Epithelial cell of proximal tubule (primary cell): ENCODE results near the gene RALGPS1. TPM values are rescaled to one million over a fixed set of nuclear protein-coding genes. Genes with fewer than 3 reads are reported as not detected.

ENCODE experiments used
- DNase-seq: peaks from one replicate; pipeline ENCODE4 v3.0.0-alpha.2; 2011; ENCODE audit warnings: low read depth
- H3K4me3 ChIP-seq: 2 replicates; pipeline ENCODE4 v1.5.1; 2011; ENCODE audit warnings: low read depth, mild to moderate bottlenecking, low read length
- total RNA-seq: library from RNA; depleted of rRNA; stranded (reverse); fragments of >200 nt; gene quantifications from 2 replicates; pipeline ENCODE4 v1.2.3, GENCODE V29; 2015
- TF ChIP-seq, protein P1 (sequence below): conservative IDR thresholded peaks from 2 replicates; pipeline ENCODE4 v1.5.1; 2012; ENCODE audit warnings: low read depth, mild to moderate bottlenecking, low read length

Gene RALGPS1
- total RNA-seq, 1 donor from 2014 or later, result 4.0 TPM

DNA sequence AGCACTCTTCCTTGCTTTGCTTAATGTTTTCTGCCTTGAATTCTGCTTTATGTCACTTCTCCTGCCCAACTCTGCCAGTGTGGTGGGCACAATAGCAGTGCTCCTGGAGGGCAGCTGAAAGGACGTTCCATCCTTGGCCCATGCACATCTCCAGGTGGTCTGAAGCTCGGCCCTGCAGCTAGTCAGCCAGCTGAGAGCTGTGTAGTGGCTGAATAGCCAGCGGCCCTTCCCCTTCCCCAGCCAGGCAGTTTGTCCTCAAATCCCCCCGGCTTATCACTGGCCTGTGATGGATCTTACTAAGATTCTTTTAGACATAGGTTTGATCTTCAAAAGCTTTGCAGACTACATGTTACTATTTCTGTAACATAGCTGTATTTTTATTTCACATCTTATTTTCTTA, 250.5 kb downstream of the RALGPS1 start:
- H3K4me3 ChIP-seq, result no peak overlapping the region
- TF ChIP-seq, protein P1, sequence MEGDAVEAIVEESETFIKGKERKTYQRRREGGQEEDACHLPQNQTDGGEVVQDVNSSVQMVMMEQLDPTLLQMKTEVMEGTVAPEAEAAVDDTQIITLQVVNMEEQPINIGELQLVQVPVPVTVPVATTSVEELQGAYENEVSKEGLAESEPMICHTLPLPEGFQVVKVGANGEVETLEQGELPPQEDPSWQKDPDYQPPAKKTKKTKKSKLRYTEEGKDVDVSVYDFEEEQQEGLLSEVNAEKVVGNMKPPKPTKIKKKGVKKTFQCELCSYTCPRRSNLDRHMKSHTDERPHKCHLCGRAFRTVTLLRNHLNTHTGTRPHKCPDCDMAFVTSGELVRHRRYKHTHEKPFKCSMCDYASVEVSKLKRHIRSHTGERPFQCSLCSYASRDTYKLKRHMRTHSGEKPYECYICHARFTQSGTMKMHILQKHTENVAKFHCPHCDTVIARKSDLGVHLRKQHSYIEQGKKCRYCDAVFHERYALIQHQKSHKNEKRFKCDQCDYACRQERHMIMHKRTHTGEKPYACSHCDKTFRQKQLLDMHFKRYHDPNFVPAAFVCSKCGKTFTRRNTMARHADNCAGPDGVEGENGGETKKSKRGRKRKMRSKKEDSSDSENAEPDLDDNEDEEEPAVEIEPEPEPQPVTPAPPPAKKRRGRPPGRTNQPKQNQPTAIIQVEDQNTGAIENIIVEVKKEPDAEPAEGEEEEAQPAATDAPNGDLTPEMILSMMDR, result no peak
- no peak for DNase-seq

DNA sequence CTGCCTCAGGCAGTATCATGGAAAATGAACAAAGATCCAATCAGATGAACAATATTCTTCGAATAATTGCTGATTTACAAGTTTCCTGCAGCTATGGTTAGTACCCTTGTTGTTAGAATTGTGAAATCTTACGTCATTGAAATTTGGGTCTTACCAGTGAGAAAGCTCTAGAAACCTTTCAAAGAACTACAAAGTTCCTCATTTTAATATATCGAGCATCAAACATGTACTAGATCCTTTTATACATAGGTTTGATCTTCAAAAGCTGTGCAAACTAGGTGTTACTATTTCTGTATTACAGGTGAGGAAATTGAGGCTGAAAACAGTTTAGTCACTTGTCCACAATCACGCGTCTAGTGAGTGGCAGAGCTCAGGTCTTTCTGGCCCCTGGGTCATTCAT, 251.5 kb downstream of the RALGPS1 start:
- TF ChIP-seq, protein P1, result no peak
- no peak for DNase-seq
- no peak overlapping the region for H3K4me3 ChIP-seq

DNA sequence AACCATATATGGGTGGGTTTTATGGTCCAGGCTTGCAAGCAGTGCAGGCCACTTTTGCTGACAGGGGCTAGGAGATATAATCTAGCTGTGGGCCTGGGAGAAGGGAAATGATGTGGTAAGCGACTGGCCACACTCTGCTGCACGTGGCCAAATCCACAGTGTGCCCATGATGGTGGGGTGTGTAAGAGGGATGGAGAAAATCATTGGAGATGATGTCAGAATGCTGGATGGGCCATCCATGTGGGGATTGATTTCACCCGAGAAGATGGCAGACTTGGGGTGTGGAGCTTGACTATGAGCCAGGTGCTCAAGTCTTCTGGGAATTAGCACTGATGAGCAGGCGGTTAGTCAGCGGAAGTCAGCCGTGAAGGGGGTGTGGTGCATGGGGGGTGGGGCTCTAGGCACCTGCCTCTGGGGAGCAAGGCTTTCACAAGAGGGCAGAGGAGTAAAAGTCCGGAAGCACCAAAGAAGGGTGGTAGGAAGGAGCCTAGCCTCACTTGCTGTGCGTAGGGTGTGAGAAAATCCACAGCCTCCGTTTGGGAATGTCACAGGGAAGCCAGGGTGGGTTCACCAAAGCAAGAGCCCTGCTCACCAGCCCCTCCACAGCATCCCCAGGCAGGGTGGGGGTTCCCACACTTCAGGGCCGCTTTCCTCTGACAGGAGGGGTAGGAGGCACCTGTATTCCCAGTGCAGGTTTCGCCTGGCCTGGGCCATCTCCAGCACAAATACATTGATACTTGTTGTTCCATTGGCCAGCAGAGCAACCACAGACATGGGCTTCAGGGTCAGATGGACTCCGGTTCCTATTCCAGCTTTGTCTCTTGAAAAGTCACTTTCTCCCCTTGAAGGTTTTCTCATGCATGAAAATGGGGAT, 252.3 kb downstream of the RALGPS1 start:
- peak; percentile 70 for DNase-seq
- no peak overlapping the region for H3K4me3 ChIP-seq
- TF ChIP-seq, protein P1, result no peak

DNA sequence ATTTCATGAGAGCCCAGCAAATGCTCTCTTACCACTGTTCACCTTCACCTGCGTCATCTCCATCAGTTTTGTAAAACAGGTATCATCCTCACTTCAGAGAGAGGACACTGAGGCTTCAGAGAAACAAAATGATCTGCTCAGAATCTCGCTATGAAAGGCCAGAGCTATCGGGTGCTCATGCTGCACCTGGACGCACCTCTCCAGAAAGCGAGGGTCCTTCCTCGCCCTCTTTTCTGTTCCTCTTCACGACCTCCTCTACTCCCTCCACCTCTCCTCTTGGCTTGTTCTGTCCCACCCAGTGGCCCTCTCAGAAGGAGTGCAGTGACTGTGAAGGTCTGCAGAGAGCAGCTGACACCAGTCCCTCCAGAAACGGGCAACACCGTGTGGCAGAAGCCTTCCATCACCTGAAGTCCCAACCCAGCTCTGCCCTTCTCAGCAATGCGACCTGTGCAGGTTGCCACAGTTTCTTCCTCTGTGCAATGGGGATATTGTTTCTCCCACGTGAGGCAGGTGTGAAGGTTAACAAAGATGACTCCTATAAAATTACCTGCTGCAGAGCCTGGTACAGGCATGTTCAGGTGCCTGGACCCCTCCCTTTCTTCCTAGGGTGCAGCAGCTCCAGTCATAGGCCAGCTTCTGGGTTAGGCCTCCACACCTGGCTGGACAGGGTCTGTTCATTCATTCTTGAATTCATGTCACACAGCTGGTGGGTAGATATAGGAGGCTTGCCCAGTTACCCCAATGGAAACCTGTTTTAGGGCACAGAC, 253.2 kb downstream of the RALGPS1 start:
- TF ChIP-seq, protein P1, result no peak
- no peak for DNase-seq
- H3K4me3 ChIP-seq, result no peak overlapping the region

DNA sequence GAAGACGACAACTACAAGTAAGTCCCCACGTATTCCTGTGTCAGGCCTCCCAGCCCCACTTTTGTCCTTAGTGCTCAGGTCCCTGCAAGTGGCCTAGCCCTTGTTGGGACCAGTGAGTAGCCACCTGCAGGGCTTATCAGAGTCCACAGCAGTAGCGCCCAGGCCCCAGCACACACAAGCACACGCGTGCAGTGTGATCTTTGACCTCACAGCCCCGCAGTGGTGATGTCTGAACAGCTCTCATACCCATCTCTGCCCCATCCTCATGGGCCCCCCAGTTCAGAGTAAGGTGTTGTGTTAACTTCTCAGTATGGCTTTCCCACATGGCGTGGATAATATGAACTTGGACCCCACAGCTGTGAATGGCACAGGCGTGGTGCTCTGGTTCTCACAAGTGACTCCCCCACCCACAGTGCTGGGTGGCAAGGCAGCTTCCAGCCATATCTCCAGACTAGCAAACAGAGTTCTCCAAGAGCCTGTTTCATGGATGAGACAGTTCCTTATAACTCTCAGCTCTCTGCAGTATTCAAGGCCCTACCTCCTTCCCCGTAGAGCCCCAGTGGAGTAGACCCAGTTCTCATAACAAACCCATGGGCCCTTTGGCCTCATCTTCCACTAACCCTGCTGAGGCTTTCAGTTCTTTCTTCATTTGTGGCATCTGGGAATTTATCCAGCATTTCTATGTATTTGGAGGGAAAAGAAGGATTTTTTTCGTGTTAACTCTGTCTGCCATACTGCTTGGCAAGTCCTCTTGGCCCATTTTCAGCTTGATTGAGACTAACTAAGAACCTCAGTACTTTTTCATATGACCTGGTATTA, 254.4 kb downstream of the RALGPS1 start:
- DNase-seq, result no peak
- no peak overlapping the region for H3K4me3 ChIP-seq
- TF ChIP-seq, protein P1, result no peak

DNA sequence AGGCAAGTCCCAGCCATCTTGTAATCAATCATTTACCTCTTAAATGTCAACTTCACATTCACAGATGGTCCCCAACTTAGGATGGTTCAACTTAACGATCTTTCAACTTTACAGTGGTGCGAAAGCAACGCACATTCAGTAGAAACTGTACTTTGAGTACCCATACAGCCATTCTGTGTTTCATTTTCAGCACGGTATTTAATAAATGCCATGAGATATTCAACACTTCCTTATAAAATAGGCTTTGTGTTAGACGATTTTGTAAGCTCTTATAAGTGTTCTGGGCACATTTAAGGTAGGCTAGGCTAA, 254.9 kb downstream of the RALGPS1 start:
- no peak overlapping the region for H3K4me3 ChIP-seq
- DNase-seq, result no peak
- TF ChIP-seq, protein P1, result no peak
